Astrocyte (in vitro differentiated cells and primary cell): ENCODE data around the gene NDUFA11. TPM values are rescaled to one million over a fixed set of nuclear protein-coding genes. Genes with fewer than 3 reads are reported as not detected.
A peak's percentile ranks its signal among the peaks of the same experiment; 100 is the strongest.

ENCODE experiments used
- DNase-seq: peaks from one replicate; pipeline ENCODE4 v3.0.0-alpha.2; 2010; ENCODE audit warnings: low read depth
- FAIRE-seq: peaks from 2 replicates; lab custom pipeline; 2011; peaks lifted over from hg19 to GRCh38; lab: Jason Lieb, UNC
- H2AFZ ChIP-seq: 2 replicates; pipeline ENCODE4 v1.6.0; 2012; ENCODE audit warnings: low read depth, low read length, inconsistent platforms
- H3K27ac ChIP-seq: 2 replicates; pipeline ENCODE4 v1.5.1; 2011; ENCODE audit warnings: low read depth, low read length, inconsistent platforms
- H3K27me3 ChIP-seq: 2 replicates; pipeline ENCODE4 v1.6.0; 2011; ENCODE audit warnings: low read length, inconsistent platforms; ENCODE audit not compliant: insufficient read depth
- H3K36me3 ChIP-seq: 2 replicates; pipeline ENCODE4 v1.5.1; 2011; ENCODE audit warnings: low read length, inconsistent platforms; ENCODE audit not compliant: insufficient read depth
- H3K4me1 ChIP-seq: 2 replicates; pipeline ENCODE4 v1.5.1; 2011; ENCODE audit warnings: low read length, inconsistent platforms; ENCODE audit not compliant: insufficient read depth
- H3K4me2 ChIP-seq: 2 replicates; pipeline ENCODE4 v1.6.0; 2012; ENCODE audit warnings: low read length, inconsistent platforms
- H3K4me3 ChIP-seq: 2 replicates; pipeline ENCODE4 v1.5.1; 2011; ENCODE audit warnings: low read depth, mild to moderate bottlenecking, low read length, inconsistent platforms; ENCODE audit not compliant: insufficient read depth
- H3K79me2 ChIP-seq: 2 replicates; pipeline ENCODE4 v1.6.0; 2012; ENCODE audit warnings: mild to moderate bottlenecking, low read length, inconsistent platforms; ENCODE audit not compliant: insufficient read depth
- H3K9ac ChIP-seq: 2 replicates; pipeline ENCODE4 v1.6.0; 2012; ENCODE audit warnings: mild to moderate bottlenecking, low read length, inconsistent platforms
- H3K9me3 ChIP-seq: 2 replicates; pipeline ENCODE4 v1.5.1; 2012; ENCODE audit warnings: low read depth, mild to moderate bottlenecking, low read length, inconsistent platforms; ENCODE audit not compliant: insufficient read depth
- H4K20me1 ChIP-seq: 2 replicates; pipeline ENCODE4 v1.6.0; 2012; ENCODE audit warnings: low read length, inconsistent platforms; ENCODE audit not compliant: insufficient read depth
- H3K27ac Mint-ChIP-seq: one replicate; pipeline ENCODE4 v1.8.0; 2021; ENCODE audit warnings: mild to moderate bottlenecking, mixed read lengths; ENCODE audit not compliant: unreplicated experiment
- H3K27me3 Mint-ChIP-seq: one replicate; pipeline ENCODE4 v1.8.0; 2021; ENCODE audit warnings: low read depth, mixed read lengths; ENCODE audit not compliant: unreplicated experiment
- H3K36me3 Mint-ChIP-seq: one replicate; pipeline ENCODE4 v1.8.0; 2021; ENCODE audit warnings: low read depth, mixed read lengths; ENCODE audit not compliant: unreplicated experiment
- H3K4me1 Mint-ChIP-seq: one replicate; pipeline ENCODE4 v1.8.0; 2021; ENCODE audit warnings: low read depth, mixed read lengths; ENCODE audit not compliant: unreplicated experiment
- H3K4me3 Mint-ChIP-seq: one replicate; pipeline ENCODE4 v1.8.0; 2021; ENCODE audit warnings: mild to moderate bottlenecking, moderate library complexity, mixed read lengths; ENCODE audit not compliant: unreplicated experiment
- H3K9me3 Mint-ChIP-seq: one replicate; pipeline ENCODE4 v1.8.0; 2021; ENCODE audit warnings: mild to moderate bottlenecking, mixed read lengths; ENCODE audit not compliant: unreplicated experiment
- EZH2 ChIP-seq: IDR thresholded peaks from 2 replicates; pipeline ENCODE4 v1.6.1; 2012; ENCODE audit warnings: mild to moderate bottlenecking, low read length, inconsistent platforms; ENCODE audit not compliant: insufficient read depth
- total RNA-seq: library from RNA; stranded (reverse); gene quantifications from 2 replicates; pipeline ENCODE4 v1.2.1, GENCODE V29; 2021
- TF ChIP-seq, protein P1 (sequence below): IDR thresholded peaks from 2 replicates; pipeline ENCODE4 v1.5.1; 2011; ENCODE audit warnings: low read depth, mild to moderate bottlenecking, inconsistent platforms, low read length, moderate library complexity; ENCODE audit not compliant: insufficient read depth

Gene NDUFA11
- total RNA-seq, 1 donor from 2014 or later: 286 TPM

DNA sequence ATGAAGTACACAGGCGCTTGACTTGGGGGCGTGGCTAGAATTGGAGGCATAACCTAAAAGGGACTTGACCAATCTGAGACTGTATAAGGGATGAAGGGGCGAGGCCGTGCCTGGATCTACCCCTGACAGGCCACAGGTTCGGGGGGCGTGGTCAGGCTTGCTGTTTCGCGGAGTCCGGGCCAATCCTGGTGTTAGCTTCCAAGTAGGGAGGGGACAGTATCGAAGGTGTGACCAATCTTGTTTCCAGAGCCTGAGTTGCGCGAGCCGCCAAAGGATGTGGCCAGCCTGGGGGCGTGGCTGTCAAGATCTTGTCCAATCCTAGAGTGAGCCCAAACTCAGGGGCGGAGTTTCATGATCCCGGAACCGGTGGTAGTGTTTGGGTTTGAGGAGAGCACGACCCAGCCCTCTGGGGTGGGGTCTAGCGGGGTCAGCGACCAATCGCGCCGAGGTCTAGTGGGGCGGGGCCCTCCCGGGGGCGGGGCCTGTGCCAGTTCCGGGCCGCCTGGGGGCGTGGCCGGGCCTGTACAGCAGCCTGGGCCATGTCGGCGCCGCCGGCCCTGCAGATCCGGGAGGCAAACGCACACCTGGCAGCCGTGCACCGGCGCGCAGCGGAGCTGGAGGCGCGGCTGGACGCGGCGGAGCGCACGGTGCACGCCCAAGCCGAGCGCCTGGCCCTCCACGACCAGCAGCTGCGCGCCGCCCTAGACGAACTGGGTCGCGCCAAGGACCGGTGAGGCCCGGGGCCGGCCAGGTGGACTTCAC, 943 bp upstream of the NDUFA11 start, which contains the start of gene VMAC:
Gene VMAC, plus strand, starts transcription at position 521 of the 762 bp plus-strand sequence. Its CDS starts 19 bp downstream, at position 540.
- H3K36me3 ChIP-seq: peaks cover 5% of the 10 kb centered on the region
- H3K4me1 Mint-ChIP-seq: peaks cover 6% of the 10 kb centered on the region
- H2AFZ ChIP-seq: peak within 1 kb of the TSS; percentile 83
- peaks cover 15% of the 10 kb centered on the region for H3K4me1 ChIP-seq
- no peaks in the 10 kb centered on the region for H3K27me3 ChIP-seq
- peak within 1 kb of the TSS; percentile 94 for H3K4me2 ChIP-seq
- H3K27ac Mint-ChIP-seq: peak within 1 kb of the TSS; percentile 98
- H3K27me3 Mint-ChIP-seq: no peaks in the 10 kb centered on the region
- peak; percentile 92 for FAIRE-seq
- H3K4me3 Mint-ChIP-seq: peak within 1 kb of the TSS; percentile 99
- no peak for TF ChIP-seq EZH2
- TF ChIP-seq, protein P1, sequence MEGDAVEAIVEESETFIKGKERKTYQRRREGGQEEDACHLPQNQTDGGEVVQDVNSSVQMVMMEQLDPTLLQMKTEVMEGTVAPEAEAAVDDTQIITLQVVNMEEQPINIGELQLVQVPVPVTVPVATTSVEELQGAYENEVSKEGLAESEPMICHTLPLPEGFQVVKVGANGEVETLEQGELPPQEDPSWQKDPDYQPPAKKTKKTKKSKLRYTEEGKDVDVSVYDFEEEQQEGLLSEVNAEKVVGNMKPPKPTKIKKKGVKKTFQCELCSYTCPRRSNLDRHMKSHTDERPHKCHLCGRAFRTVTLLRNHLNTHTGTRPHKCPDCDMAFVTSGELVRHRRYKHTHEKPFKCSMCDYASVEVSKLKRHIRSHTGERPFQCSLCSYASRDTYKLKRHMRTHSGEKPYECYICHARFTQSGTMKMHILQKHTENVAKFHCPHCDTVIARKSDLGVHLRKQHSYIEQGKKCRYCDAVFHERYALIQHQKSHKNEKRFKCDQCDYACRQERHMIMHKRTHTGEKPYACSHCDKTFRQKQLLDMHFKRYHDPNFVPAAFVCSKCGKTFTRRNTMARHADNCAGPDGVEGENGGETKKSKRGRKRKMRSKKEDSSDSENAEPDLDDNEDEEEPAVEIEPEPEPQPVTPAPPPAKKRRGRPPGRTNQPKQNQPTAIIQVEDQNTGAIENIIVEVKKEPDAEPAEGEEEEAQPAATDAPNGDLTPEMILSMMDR: no peak
- peaks cover 9% of the 10 kb centered on the region for H3K36me3 Mint-ChIP-seq
- H4K20me1 ChIP-seq: peaks cover 28% of the 10 kb centered on the region
- H3K27ac ChIP-seq: peak within 1 kb of the TSS; percentile 99
- peak; percentile 100 for DNase-seq
- H3K9me3 ChIP-seq: no peaks in the 10 kb centered on the region
- no peaks in the 10 kb centered on the region for H3K9me3 Mint-ChIP-seq
- peaks cover 39% of the 10 kb centered on the region for H3K79me2 ChIP-seq
- peak within 1 kb of the TSS; percentile 95 for H3K4me3 ChIP-seq
- H3K9ac ChIP-seq: peak within 1 kb of the TSS; percentile 100

DNA sequence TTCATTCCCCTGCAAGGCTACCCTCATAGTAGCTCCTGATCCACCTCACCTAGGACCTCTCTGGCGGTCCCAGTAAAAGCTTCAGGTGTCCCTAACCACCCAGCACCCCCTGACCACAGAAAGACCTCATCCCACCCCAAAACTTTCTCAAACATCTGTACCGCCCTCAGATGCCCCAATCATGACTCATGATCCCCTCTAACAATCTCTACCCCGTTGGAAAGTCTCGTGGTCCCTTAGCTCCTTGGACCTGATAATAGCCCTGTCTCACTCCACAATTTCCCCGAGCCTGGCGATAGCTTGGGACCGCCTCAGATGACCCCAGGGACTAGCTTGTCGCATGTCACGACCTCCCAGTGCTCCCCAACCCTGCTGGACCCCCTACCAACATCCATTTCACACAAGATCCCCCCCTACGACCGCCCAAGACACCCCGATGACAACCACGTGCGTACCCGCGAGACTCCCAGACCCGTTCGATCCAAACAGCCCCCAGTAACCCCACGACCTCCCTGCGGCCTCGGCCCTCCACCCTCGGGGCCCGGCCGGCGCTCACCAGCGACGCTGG, 450 bp downstream of the NDUFA11 start:
- H3K79me2 ChIP-seq: peaks cover 46% of the 10 kb centered on the region
- H3K27ac ChIP-seq: peak overlapping the region; percentile 99
- H3K36me3 ChIP-seq: peaks cover 5% of the 10 kb centered on the region
- peak; percentile 46 for DNase-seq
- Mint-ChIP-seq H3K9me3 (no peaks in the 10 kb centered on the region), H3K27ac (peak overlapping the region; percentile 98), H3K4me1 (peaks cover 6% of the 10 kb centered on the region), H3K36me3 (peaks cover 9% of the 10 kb centered on the region), H3K4me3 (peak overlapping the region; percentile 99), H3K27me3 (no peaks in the 10 kb centered on the region)
- TF ChIP-seq, protein P1: no peak
- TF ChIP-seq EZH2: no peak
- no peaks in the 10 kb centered on the region for H3K27me3 ChIP-seq
- no peaks in the 10 kb centered on the region for H3K9me3 ChIP-seq
- H3K4me3 ChIP-seq: peak overlapping the region; percentile 95
- peaks cover 15% of the 10 kb centered on the region for H3K4me1 ChIP-seq
- no peak for FAIRE-seq
- peak overlapping the region; percentile 100 for H3K9ac ChIP-seq
- peak overlapping the region; percentile 94 for H3K4me2 ChIP-seq
- H4K20me1 ChIP-seq: peaks cover 35% of the 10 kb centered on the region
- peak overlapping the region; percentile 83 for H2AFZ ChIP-seq
